CD4-positive, alpha-beta T cell (primary cell): ENCODE measurements around the gene SIRT4. TPM values are rescaled to one million over a fixed set of nuclear protein-coding genes. Genes with fewer than 3 reads are reported as not detected.
A peak's percentile ranks its signal among the peaks of the same experiment; 100 is the strongest.

Source experiments
- ATAC-seq: fragments of 200-7000 bp; cut with Tn5 transposase; one replicate; pipeline ENCODE4 v1.10.0; 2022; ENCODE audit warnings: mild to moderate bottlenecking; ENCODE audit not compliant: poor library complexity
- CTCF ChIA-PET: fragments of 350-600 bp; sonication (Branson Sonifier 250); formaldehyde crosslinking; loops from one replicate; lab custom pipeline; 2021; ENCODE audit warnings: antibody characterized with exemption, inconsistent platforms; lab: Charles Lee
- POLR2A ChIA-PET: fragments of 350-600 bp; sonication (Branson Sonifier 250); formaldehyde crosslinking; loops from one replicate; lab custom pipeline; 2021; ENCODE audit warnings: antibody characterized with exemption, inconsistent platforms; lab: Charles Lee
- DNase-seq, 14 experiments: peaks; one replicate each; pipeline ENCODE4 v3.0.0-alpha.2; 2013 to 2020; ENCODE audit warnings: mixed read lengths in 2 of 14
- H3K27ac ChIP-seq, 2 donors: one replicate each; pipeline versions ENCODE4 v1.5.1 to v1.7.0; 2013; ENCODE audit warnings: low read length in 2 of 2, low read depth in 1 of 2, mild to moderate bottlenecking in 1 of 2
- H3K27me3 ChIP-seq, 2 experiments: 1 replicate in 1 of 2; 2 replicates in 1 of 2; pipeline versions ENCODE4 v1.6.1 to v1.7.0; 2013; ENCODE audit warnings: low read length in 2 of 2, control low read depth in 1 of 2, mild to moderate bottlenecking in 1 of 2, moderate library complexity in 1 of 2; ENCODE audit not compliant: insufficient read depth in 2 of 2, control insufficient read depth in 1 of 2
- H3K36me3 ChIP-seq: one replicate; pipeline ENCODE4 v1.6.1; 2013; ENCODE audit warnings: low read length, control low read depth; ENCODE audit not compliant: insufficient read depth
- H3K4me1 ChIP-seq: one replicate; pipeline ENCODE4 v1.6.1; 2013; ENCODE audit warnings: low read length, control low read depth; ENCODE audit not compliant: insufficient read depth
- H3K4me3 ChIP-seq: one replicate; pipeline ENCODE4 v1.5.1; 2013; ENCODE audit warnings: mild to moderate bottlenecking, low read length, moderate library complexity
- H3K9me3 ChIP-seq, 2 experiments: 1 replicate in 1 of 2; 2 replicates in 1 of 2; pipeline versions ENCODE4 v1.6.1 to v1.7.0; 2013; ENCODE audit warnings: low read length in 2 of 2, mild to moderate bottlenecking in 2 of 2, control low read depth in 1 of 2, moderate library complexity in 1 of 2; ENCODE audit not compliant: control insufficient read depth in 1 of 2, insufficient read depth in 1 of 2
- H3K27ac Mint-ChIP-seq: one replicate; pipeline ENCODE4 v1.8.0; 2020; ENCODE audit warnings: mixed read lengths
- H3K27me3 Mint-ChIP-seq: one replicate; pipeline ENCODE4 v1.8.0; 2021; ENCODE audit warnings: mixed read lengths
- H3K36me3 Mint-ChIP-seq: one replicate; pipeline ENCODE4 v1.8.0; 2021; ENCODE audit warnings: low read depth, mixed read lengths
- H3K4me1 Mint-ChIP-seq: one replicate; pipeline ENCODE4 v1.8.0; 2021; ENCODE audit warnings: low read depth, mixed read lengths
- H3K4me3 Mint-ChIP-seq: one replicate; pipeline ENCODE4 v1.8.0; 2020; ENCODE audit warnings: mild to moderate bottlenecking, mixed read lengths
- H3K9me3 Mint-ChIP-seq: one replicate; pipeline ENCODE4 v1.8.0; 2020; ENCODE audit warnings: mixed read lengths
- CTCF ChIP-seq: fragments of 200-600 bp; IDR thresholded peaks from one replicate; pipeline ENCODE4 v1.8.0; 2022; ENCODE audit warnings: antibody characterized with exemption, mild to moderate bottlenecking
- intact Hi-C, 2 experiments: fragments of 100-400 bp; cut with DNase I in 1 of 2; cut with micrococcal nuclease in 1 of 2; formaldehyde crosslinking; loops; one replicate each; pipeline versions ENCODE4 v1.15.1 to v1.9.0; 2023 to 2025; cut with DNase I, micrococcal nuclease
- total RNA-seq, 174 experiments: library from RNA in 2 of 174; stranded (reverse) in 2 of 174; gene quantifications; one replicate each; pipeline ENCODE4 v1.2.3 and lab custom pipeline; 2021 to 2026

SIRT4 gene
- total RNA-seq, 2 experiments from 2014 or later, result 0.59 TPM; not detected in 1

- no peaks in the 10 kb centered on the region for H3K9me3 ChIP-seq
- DNase-seq, result peak in 1 of 14 experiments; percentile 27
- H3K27ac ChIP-seq, result peak overlapping the region; percentile 33 to 51
- H3K4me3 Mint-ChIP-seq, result peak overlapping the region; percentile 77
- peak overlapping the region; percentile 95 for H3K27ac Mint-ChIP-seq
- no peak for TF ChIP-seq CTCF
- H3K4me3 ChIP-seq, result no peak overlapping the region
- POLR2A ChIA-PET, result interaction anchor here (0.6 to 14.3 kb wide), 6 partner anchors 8 to 57 kb away, joined by 3 to 198 read pairs (median 11); partner anchors contain the start of genes PXN, RNU4-1, RNU4-2 and RPLP0
- peaks cover 97% of the 10 kb centered on the region for H3K4me1 ChIP-seq
- H3K27me3 Mint-ChIP-seq, result no peaks in the 10 kb centered on the region
- intact Hi-C loops, result no loop called here
- CTCF ChIA-PET, result interaction anchor here (1.4 to 3.3 kb wide), 4 partner anchors 9 to 56 kb away, joined by 3 to 13 read pairs (median 7); partner anchors contain the start of genes PXN and RPLP0
- no peaks in the 10 kb centered on the region for H3K27me3 ChIP-seq
- H3K36me3 ChIP-seq, result peaks cover 31% of the 10 kb centered on the region
- ATAC-seq, result no peak
- no peaks in the 10 kb centered on the region for H3K9me3 Mint-ChIP-seq
- H3K36me3 Mint-ChIP-seq, result peaks cover 55% of the 10 kb centered on the region
- peaks cover 89% of the 10 kb centered on the region for H3K4me1 Mint-ChIP-seq
Observed at GRCh38 chr12:120257041-120257821, 44.9 kb upstream of the SIRT4 start.

DNA sequence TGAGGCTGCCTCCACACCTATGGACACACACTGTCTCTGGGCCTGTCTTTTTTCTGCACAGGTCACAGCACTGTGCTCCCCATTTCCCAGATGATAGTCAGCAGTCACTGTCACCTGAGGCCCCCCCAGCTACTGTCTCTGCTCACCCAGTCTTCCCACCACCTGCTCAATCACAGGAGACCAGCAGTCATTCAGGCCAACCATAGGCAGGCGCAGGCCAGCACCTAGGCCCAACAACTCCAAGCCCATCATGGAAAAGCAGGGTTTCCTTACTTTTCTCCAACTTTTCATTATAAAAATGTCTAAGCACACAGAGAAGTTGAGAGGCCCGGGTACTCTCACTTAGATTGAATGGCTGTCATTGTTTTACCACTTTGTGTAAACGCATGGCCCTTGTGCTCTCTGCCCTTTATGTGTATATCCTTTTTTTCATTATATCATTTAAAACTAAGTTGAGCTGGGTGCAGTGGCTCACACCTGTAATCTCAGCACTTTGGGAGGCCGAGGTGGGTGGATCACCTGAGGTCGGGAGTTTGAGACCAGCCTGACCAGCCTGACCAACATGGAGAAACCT, 43.7 kb upstream of the SIRT4 start:
- ATAC-seq, result no peak
- no peak overlapping the region for H3K4me3 ChIP-seq
- H3K4me1 Mint-ChIP-seq, result peaks cover 89% of the 10 kb centered on the region
- H3K27me3 ChIP-seq, result no peaks in the 10 kb centered on the region
- peaks cover 98% of the 10 kb centered on the region for H3K4me1 ChIP-seq
- peak overlapping the region; percentile 43 for H3K4me3 Mint-ChIP-seq
- H3K27ac Mint-ChIP-seq, result peak overlapping the region; percentile 95
- H3K9me3 Mint-ChIP-seq, result no peaks in the 10 kb centered on the region
- CTCF ChIA-PET, result interaction anchor here (3.3 kb wide), 1 partner anchor 30 kb away, joined by 13 read pairs; no protein-coding TSS in a partner anchor
- intact Hi-C loops, result no loop called here
- H3K27ac ChIP-seq, result no peak overlapping the region
- DNase-seq, result no peak
- POLR2A ChIA-PET, result interaction anchor here (1.8 to 14.3 kb wide), 4 partner anchors 9 to 58 kb away, joined by 8 to 198 read pairs (median 12); partner anchors contain the start of genes RNU4-1, RNU4-2 and RPLP0
- H3K9me3 ChIP-seq, result no peaks in the 10 kb centered on the region
- peaks cover 61% of the 10 kb centered on the region for H3K36me3 Mint-ChIP-seq
- H3K27me3 Mint-ChIP-seq, result no peaks in the 10 kb centered on the region
- peaks cover 31% of the 10 kb centered on the region for H3K36me3 ChIP-seq
- TF ChIP-seq CTCF, result no peak

DNA sequence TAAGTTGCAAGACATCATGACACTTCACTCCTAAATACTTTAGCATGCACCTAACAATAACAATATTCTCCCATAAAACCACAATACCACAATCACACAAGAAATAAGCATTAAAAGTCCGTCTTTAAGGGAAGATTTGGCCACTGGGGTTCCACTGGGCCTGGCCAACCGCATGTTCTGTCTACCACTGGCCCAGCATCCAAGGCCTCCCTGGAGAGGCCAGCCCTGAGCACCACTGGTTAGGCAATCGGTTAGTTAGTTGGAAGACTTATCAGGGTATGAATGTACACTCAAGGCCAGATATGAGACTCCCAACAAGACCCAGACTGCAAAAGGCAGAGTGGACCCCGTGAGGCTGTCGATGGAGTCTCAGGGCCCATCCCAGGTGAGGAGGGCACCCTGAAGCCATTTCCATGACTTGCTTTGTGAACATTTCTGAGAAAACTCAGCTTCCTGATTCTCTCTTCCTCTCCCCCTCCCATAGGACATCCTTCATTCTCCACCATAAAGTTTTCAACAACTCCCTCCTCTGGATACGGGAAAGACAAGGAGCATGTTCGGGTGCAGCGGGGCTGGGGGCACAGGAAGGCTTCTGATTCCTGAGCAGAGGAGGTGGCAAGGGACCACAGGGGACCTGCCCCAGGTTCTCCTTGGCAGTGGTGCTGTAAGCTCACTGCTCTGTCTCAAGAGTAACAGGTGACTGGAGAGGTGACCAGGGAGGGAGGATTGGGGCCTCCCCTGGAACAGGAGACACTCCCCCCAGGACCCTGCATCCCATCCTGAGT, 42.5 kb upstream of the SIRT4 start:
- Mint-ChIP-seq H3K4me1 (peaks cover 90% of the 10 kb centered on the region), H3K9me3 (no peaks in the 10 kb centered on the region), H3K36me3 (peaks cover 68% of the 10 kb centered on the region), H3K27ac (peak overlapping the region; percentile 95), H3K4me3 (peak overlapping the region; percentile 72), H3K27me3 (no peaks in the 10 kb centered on the region)
- H3K4me3 ChIP-seq, result no peak overlapping the region
- no peaks in the 10 kb centered on the region for H3K27me3 ChIP-seq
- no peaks in the 10 kb centered on the region for H3K9me3 ChIP-seq
- intact Hi-C loops, result loop anchor here in 1 of 2 experiments (10.0 kb wide), 1 partner anchor 145 kb away; the partner anchor contains the start of gene RAB35
- CTCF ChIA-PET, result interaction anchor here (2.5 to 10.6 kb wide), 4 partner anchors 7 to 31 kb away, joined by 5 to 234 read pairs (median 20); no protein-coding TSS in a partner anchor
- DNase-seq (no peak), ATAC-seq (no peak)
- peaks cover 100% of the 10 kb centered on the region for H3K4me1 ChIP-seq
- TF ChIP-seq CTCF, result no peak
- H3K27ac ChIP-seq, result peak overlapping the region in 1 of 2 donors; percentile 25
- H3K36me3 ChIP-seq, result peaks cover 31% of the 10 kb centered on the region
- POLR2A ChIA-PET, result interaction anchor here (0.6 to 14.3 kb wide), 4 partner anchors 10 to 270 kb away, joined by 3 to 198 read pairs (median 100); partner anchors contain the start of genes RNU4-1 and RNU4-2
